Measurements from ENCODE around the gene KIAA0319L.

GRCh38 chr1:35490250-35490649 lies 67.0 kb downstream of the KIAA0319L start:
- TF ChIP-seq, protein P1, sequence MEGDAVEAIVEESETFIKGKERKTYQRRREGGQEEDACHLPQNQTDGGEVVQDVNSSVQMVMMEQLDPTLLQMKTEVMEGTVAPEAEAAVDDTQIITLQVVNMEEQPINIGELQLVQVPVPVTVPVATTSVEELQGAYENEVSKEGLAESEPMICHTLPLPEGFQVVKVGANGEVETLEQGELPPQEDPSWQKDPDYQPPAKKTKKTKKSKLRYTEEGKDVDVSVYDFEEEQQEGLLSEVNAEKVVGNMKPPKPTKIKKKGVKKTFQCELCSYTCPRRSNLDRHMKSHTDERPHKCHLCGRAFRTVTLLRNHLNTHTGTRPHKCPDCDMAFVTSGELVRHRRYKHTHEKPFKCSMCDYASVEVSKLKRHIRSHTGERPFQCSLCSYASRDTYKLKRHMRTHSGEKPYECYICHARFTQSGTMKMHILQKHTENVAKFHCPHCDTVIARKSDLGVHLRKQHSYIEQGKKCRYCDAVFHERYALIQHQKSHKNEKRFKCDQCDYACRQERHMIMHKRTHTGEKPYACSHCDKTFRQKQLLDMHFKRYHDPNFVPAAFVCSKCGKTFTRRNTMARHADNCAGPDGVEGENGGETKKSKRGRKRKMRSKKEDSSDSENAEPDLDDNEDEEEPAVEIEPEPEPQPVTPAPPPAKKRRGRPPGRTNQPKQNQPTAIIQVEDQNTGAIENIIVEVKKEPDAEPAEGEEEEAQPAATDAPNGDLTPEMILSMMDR (IDR thresholded peaks at IDR 0.05), result no peak
- TF ChIP-seq ZFX (IDR thresholded peaks at IDR 0.05; ENCODE audit: borderline replicate concordance), result no peak

Data from 22Rv1 (cell line).